Measurements from ENCODE around the gene WLS. TPM values are rescaled to one million over a fixed set of nuclear protein-coding genes. Genes with fewer than 3 reads are reported as not detected.

WLS gene
- total and polyA plus RNA-seq, 4 experiments from 2014 or later = not detected

DNA sequence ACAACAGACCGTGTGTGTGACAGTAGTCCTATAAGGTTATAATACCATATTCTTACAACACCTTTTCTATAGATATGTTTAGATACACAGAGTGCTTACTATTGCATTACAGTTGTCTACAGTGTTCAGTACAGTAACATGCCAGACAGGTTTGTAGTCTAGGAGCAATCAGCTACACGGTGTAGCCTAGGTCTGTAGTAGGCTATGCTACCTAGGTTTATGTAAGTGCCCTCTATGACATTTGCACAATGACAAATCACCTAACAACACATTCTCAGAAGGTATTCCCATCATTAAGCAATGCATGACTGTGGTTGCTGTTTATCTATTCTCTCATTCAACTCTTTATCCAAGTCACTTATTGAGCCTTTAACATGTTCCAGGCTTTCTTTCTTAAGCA, 1.8 kb upstream of the WLS start:
- CTCF ChIA-PET (ENCODE audit: partially characterized antibody) = no interaction called here
- Histone ChIP-seq H3K36me3 (ENCODE audit: insufficient read depth, low read length) (no peaks in the 10 kb centered on the region), H3K4me1 (ENCODE audit: insufficient read depth, low read length) (no peaks in the 10 kb centered on the region), H3K9me3 (ENCODE audit: control insufficient read depth in 1 of 2, low read length in 2 of 2) (no peaks in the 10 kb centered on the region), H3K27ac (ENCODE audit: low read depth, low read length) (no peak overlapping the region), H3K4me3 (ENCODE audit: low read length in 2 of 2) (no peak overlapping the region), H3K27me3 (ENCODE audit: insufficient read depth, low read length) (peaks cover 8% of the 10 kb centered on the region)
- intact Hi-C loops (cut with micrococcal nuclease) = no loop called here
- no peak for DNase-seq
- H3K4me3 Mint-ChIP-seq = peak overlapping the region in 1 of 8 donors; percentile 8
- POLR2A ChIA-PET (ENCODE audit: partially characterized antibody) = no interaction called here
- peaks cover 0 to 8% (median 4%) of the 10 kb centered on the region in 8 donors for H3K9me3 Mint-ChIP-seq
- H3K27ac Mint-ChIP-seq = no peak overlapping the region
- peaks cover 31 to 42% of the 10 kb centered on the region in 2 donors for H3K27me3 Mint-ChIP-seq
- H3K4me1 Mint-ChIP-seq = peaks cover 4 to 23% (median 15%) of the 10 kb centered on the region in 4 donors
- no peaks in the 10 kb centered on the region for H3K36me3 Mint-ChIP-seq

DNA sequence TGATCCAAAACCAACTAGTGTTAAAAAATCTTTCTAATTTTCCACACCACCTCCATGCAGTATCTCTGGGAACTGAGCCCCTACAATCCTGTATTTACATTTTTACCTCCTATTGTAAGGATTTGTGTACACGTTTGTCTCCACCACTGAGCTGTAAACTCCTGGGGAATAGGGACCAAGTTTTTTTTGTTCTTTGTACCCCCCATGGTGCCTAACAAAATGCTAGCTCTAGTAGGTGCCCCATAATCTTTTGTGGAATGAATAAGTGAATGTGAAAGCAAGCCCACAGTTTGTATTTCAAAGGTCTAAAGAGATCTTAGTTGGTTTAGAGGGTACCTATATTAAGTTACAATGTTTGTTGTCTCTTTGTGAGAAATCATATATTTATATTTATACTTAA, 879 bp upstream of the WLS start:
- H3K4me1 ChIP-seq (ENCODE audit: insufficient read depth, low read length) = no peaks in the 10 kb centered on the region
- Mint-ChIP-seq H3K36me3 (no peaks in the 10 kb centered on the region), H3K4me3 (peak overlapping the region in 5 of 8 donors; percentile 6 to 65 (median 16)), H3K4me1 (peaks cover 4 to 23% (median 15%) of the 10 kb centered on the region in 4 donors), H3K9me3 (peaks cover 0 to 5% (median 3%) of the 10 kb centered on the region in 8 donors), H3K27me3 (peaks cover 31 to 44% of the 10 kb centered on the region in 2 donors), H3K27ac (no peak overlapping the region)
- no peaks in the 10 kb centered on the region for H3K36me3 ChIP-seq (ENCODE audit: insufficient read depth, low read length)
- H3K4me3 ChIP-seq (ENCODE audit: low read length in 2 of 2) = no peak overlapping the region
- ChIA-PET CTCF (ENCODE audit: partially characterized antibody) (no interaction called here), POLR2A (ENCODE audit: partially characterized antibody) (no interaction called here)
- no peaks in the 10 kb centered on the region for H3K9me3 ChIP-seq (ENCODE audit: control insufficient read depth in 1 of 2, low read length in 2 of 2)
- intact Hi-C loops (cut with micrococcal nuclease) = no loop called here
- H3K27ac ChIP-seq (ENCODE audit: low read depth, low read length) = no peak overlapping the region
- H3K27me3 ChIP-seq (ENCODE audit: insufficient read depth, low read length) = peaks cover 8% of the 10 kb centered on the region
- DNase-seq = no peak

DNA sequence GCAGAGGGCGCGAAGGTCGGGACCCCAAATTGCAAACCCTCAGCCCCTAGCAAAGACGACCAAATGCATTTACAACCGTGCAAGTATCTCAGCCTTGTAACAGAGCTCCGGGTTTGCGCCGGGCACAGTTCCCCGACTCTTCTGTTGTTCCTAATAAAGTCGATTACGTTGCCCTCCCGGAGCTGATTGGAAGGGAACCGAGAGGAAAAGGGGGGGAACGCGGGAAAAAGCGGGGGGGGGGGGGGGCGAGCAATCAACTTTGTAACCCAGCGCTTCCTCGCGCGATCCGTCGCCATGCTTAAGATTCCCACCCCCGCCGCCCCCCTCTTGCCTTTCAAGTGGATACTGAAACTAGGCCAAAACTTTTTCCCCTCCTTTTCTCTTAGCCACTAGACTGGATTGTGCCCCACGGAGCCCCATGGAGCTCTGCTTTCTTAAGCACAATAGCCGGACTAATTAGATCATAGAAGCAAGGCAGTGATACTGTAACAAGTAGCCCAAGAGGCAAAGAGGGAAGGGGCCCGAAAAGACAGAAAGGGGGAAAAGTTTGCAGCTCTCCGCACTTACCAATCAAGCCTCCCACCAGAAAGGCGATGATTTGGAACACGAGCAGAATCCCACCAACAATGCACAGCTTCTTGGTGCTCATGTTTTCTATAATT, 565 bp downstream of the WLS start:
- Mint-ChIP-seq H3K4me1 (peaks cover 4 to 23% (median 15%) of the 10 kb centered on the region in 4 donors), H3K27ac (no peak overlapping the region), H3K4me3 (peak overlapping the region in 6 of 8 donors; percentile 21 to 70 (median 58)), H3K36me3 (no peaks in the 10 kb centered on the region), H3K27me3 (peaks cover 31 to 45% of the 10 kb centered on the region in 2 donors), H3K9me3 (peaks cover 0 to 5% (median 2%) of the 10 kb centered on the region in 8 donors)
- Histone ChIP-seq H3K4me3 (ENCODE audit: low read length in 2 of 2) (no peak overlapping the region), H3K9me3 (ENCODE audit: control insufficient read depth in 1 of 2, low read length in 2 of 2) (no peaks in the 10 kb centered on the region), H3K27ac (ENCODE audit: low read depth, low read length) (no peak overlapping the region), H3K27me3 (ENCODE audit: insufficient read depth, low read length) (peaks cover 8% of the 10 kb centered on the region), H3K36me3 (ENCODE audit: insufficient read depth, low read length) (no peaks in the 10 kb centered on the region), H3K4me1 (ENCODE audit: insufficient read depth, low read length) (no peaks in the 10 kb centered on the region)
- ChIA-PET CTCF (ENCODE audit: partially characterized antibody) (no interaction called here), POLR2A (ENCODE audit: partially characterized antibody) (no interaction called here)
- no peak for DNase-seq
- intact Hi-C loops (cut with micrococcal nuclease) = no loop called here

DNA sequence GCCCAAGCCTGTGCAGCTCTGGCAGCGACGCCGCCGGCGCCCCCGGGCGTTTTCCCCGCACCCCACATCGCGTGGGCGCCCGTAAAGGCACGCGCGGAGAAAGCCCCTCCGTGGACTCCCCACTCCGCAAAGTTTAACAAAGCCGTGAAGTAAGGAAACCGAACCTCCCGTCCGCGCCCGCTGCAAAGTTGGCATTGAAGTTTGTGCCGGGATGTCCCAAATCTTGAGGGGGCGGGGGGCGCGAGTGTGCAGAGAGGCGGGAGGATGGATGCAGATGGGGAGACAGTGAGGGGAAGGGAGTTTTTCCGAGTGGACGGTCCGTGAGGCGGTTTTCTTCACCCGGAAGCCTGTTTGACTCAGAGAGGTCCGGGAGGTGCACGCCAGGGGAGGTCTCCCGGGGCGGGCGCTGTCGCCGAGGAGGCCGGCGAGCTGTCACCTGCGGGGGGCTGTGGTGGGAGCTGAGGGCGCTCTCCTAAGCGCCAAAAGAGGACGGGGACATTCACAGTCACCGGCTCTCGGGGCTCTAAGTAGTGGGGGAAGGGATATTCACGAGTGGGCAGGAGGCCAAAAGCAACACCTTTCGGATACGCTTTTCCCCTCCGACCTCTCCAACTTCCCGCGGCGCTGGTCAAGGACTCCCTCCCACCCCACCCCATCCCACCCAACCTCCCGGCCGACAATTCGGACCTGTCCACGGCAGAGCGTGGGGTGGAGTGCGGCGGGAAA, 1.3 kb downstream of the WLS start:
- Mint-ChIP-seq H3K4me3 (peak overlapping the region in 4 of 8 donors; percentile 39 to 61 (median 45)), H3K4me1 (peaks cover 4 to 23% (median 15%) of the 10 kb centered on the region in 4 donors), H3K27me3 (peaks cover 31 to 46% of the 10 kb centered on the region in 2 donors), H3K9me3 (peaks cover 0 to 5% (median 1%) of the 10 kb centered on the region in 8 donors), H3K27ac (no peak overlapping the region), H3K36me3 (no peaks in the 10 kb centered on the region)
- Histone ChIP-seq H3K9me3 (ENCODE audit: control insufficient read depth in 1 of 2, low read length in 2 of 2) (no peaks in the 10 kb centered on the region), H3K4me3 (ENCODE audit: low read length in 2 of 2) (no peak overlapping the region), H3K36me3 (ENCODE audit: insufficient read depth, low read length) (no peaks in the 10 kb centered on the region), H3K27ac (ENCODE audit: low read depth, low read length) (no peak overlapping the region), H3K27me3 (ENCODE audit: insufficient read depth, low read length) (peaks cover 8% of the 10 kb centered on the region), H3K4me1 (ENCODE audit: insufficient read depth, low read length) (no peaks in the 10 kb centered on the region)
- POLR2A ChIA-PET (ENCODE audit: partially characterized antibody) = no interaction called here
- CTCF ChIA-PET (ENCODE audit: partially characterized antibody) = no interaction called here
- intact Hi-C loops (cut with micrococcal nuclease) = no loop called here
- no peak for DNase-seq

DNA sequence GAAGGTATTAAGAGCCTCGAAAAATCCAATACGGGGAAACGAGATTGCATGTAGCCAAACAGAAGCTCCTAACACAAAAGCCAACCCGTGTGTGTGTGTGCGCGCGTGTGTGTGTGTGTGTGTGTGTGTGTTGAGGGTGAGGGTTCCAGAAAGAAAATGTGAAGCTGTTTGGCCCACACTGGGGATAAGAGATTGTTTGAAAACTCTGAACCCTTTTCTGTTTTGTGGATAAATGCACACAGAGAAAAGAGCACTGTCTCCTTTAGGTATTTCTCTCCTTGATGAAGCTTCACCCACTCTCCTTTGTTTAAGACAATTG, 1.9 kb downstream of the WLS start:
- DNase-seq = no peak
- H3K4me3 ChIP-seq (ENCODE audit: low read length in 2 of 2) = no peak overlapping the region
- Mint-ChIP-seq H3K9me3 (peaks cover 0 to 5% (median 1%) of the 10 kb centered on the region in 8 donors), H3K27me3 (peaks cover 31 to 46% of the 10 kb centered on the region in 2 donors), H3K36me3 (no peaks in the 10 kb centered on the region), H3K4me3 (peak overlapping the region in 3 of 8 donors; percentile 29 to 61 (median 47)), H3K27ac (no peak overlapping the region), H3K4me1 (peaks cover 4 to 23% (median 15%) of the 10 kb centered on the region in 4 donors)
- no peaks in the 10 kb centered on the region for H3K4me1 ChIP-seq (ENCODE audit: insufficient read depth, low read length)
- H3K27ac ChIP-seq (ENCODE audit: low read depth, low read length) = no peak overlapping the region
- intact Hi-C loops (cut with micrococcal nuclease) = no loop called here
- H3K27me3 ChIP-seq (ENCODE audit: insufficient read depth, low read length) = peaks cover 8% of the 10 kb centered on the region
- H3K9me3 ChIP-seq (ENCODE audit: control insufficient read depth in 1 of 2, low read length in 2 of 2) = no peaks in the 10 kb centered on the region
- no peaks in the 10 kb centered on the region for H3K36me3 ChIP-seq (ENCODE audit: insufficient read depth, low read length)
- ChIA-PET POLR2A (ENCODE audit: partially characterized antibody) (no interaction called here), CTCF (ENCODE audit: partially characterized antibody) (no interaction called here)

DNA sequence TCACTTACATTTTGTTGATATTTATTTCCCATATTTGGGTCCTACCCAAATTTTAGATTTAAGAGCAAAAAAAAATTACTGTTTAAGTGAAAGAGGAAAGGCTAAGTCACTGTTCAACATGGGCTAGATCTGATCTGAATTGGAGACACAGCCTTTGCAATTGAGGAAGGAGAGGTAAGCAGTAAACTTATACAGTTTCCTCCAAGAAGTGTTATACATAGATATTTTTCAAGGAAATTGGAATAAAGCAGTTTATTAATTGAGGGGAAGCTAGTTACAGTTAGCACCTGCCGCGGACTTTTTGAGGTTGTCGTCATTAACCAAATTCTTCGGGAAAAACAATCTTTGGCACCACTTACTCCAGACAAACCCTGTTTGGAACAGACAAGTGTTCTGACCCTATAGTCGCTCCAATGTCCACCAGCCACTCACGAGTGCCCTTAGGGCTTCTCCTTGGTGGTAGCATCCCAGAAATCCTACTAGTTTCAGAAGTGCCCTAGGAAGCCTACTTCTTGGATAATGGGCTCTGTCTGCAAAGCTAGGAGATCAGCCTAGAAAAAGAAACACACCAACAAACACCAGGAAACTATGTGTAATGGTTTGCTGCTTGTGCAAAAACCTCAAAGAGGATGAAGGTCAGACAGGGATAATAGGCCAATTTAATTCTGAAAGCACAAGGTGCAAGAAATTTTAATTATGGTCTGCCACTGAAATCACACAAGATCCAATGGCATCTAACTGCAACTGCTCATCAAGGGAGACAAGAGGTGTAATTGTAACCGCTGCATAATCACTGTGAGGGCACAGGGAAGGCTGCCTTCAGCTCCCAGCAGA, 2.5 kb downstream of the WLS start:
- Histone ChIP-seq H3K4me3 (ENCODE audit: low read length in 2 of 2) (no peak overlapping the region), H3K27ac (ENCODE audit: low read depth, low read length) (no peak overlapping the region), H3K36me3 (ENCODE audit: insufficient read depth, low read length) (no peaks in the 10 kb centered on the region), H3K27me3 (ENCODE audit: insufficient read depth, low read length) (peaks cover 8% of the 10 kb centered on the region), H3K4me1 (ENCODE audit: insufficient read depth, low read length) (no peaks in the 10 kb centered on the region), H3K9me3 (ENCODE audit: control insufficient read depth in 1 of 2, low read length in 2 of 2) (no peaks in the 10 kb centered on the region)
- Mint-ChIP-seq H3K4me3 (peak overlapping the region in 1 of 8 donors; percentile 29), H3K4me1 (peaks cover 4 to 23% (median 15%) of the 10 kb centered on the region in 4 donors), H3K27ac (no peak overlapping the region), H3K27me3 (peaks cover 31 to 46% of the 10 kb centered on the region in 2 donors), H3K9me3 (peaks cover 0 to 6% (median 1%) of the 10 kb centered on the region in 8 donors), H3K36me3 (no peaks in the 10 kb centered on the region)
- POLR2A ChIA-PET (ENCODE audit: partially characterized antibody) = no interaction called here
- intact Hi-C loops (cut with micrococcal nuclease) = no loop called here
- no peak for DNase-seq
- CTCF ChIA-PET (ENCODE audit: partially characterized antibody) = no interaction called here

DNA sequence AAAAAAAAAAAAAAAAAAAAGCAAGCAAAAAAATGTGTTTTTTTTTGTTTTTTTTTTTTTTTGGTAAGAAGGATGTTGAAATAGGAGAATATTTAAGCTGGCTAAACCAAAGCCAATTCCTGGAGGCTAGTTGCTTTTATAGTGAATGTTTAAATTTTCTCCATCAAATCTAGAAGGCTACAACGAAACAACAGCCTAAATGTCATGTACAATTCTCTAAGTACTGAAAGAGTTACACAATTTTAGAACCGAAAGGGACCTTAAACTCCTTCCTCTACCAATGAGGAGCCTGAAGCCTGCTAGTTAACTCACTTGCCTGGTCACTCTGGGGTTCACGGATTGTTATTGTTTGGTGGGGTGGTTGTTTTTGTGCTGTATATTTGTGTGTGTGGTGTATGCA, 3.5 kb downstream of the WLS start:
- H3K9me3 Mint-ChIP-seq = peaks cover 0 to 8% (median 1%) of the 10 kb centered on the region in 8 donors
- no peak overlapping the region for H3K27ac Mint-ChIP-seq
- POLR2A ChIA-PET (ENCODE audit: partially characterized antibody) = no interaction called here
- H3K27me3 ChIP-seq (ENCODE audit: insufficient read depth, low read length) = peaks cover 8% of the 10 kb centered on the region
- no peak overlapping the region for H3K27ac ChIP-seq (ENCODE audit: low read depth, low read length)
- no peaks in the 10 kb centered on the region for H3K36me3 Mint-ChIP-seq
- H3K4me3 Mint-ChIP-seq = no peak overlapping the region
- peaks cover 4 to 23% (median 15%) of the 10 kb centered on the region in 4 donors for H3K4me1 Mint-ChIP-seq
- CTCF ChIA-PET (ENCODE audit: partially characterized antibody) = no interaction called here
- intact Hi-C loops (cut with micrococcal nuclease) = no loop called here
- no peak overlapping the region for H3K4me3 ChIP-seq (ENCODE audit: low read length in 2 of 2)
- peaks cover 29 to 36% of the 10 kb centered on the region in 2 donors for H3K27me3 Mint-ChIP-seq
- no peak for DNase-seq
- H3K36me3 ChIP-seq (ENCODE audit: insufficient read depth, low read length) = no peaks in the 10 kb centered on the region
- H3K9me3 ChIP-seq (ENCODE audit: control insufficient read depth in 1 of 2, low read length in 2 of 2) = no peaks in the 10 kb centered on the region
- H3K4me1 ChIP-seq (ENCODE audit: insufficient read depth, low read length) = no peaks in the 10 kb centered on the region

Measured in CD4-positive, alpha-beta memory T cell (primary cell).